Fibroblast of skin of scalp (primary cell): ENCODE measurements around the gene RAB3B.
"Not testable (repeated sequence)": the region's sequence is repeated elsewhere in the genome, so short reads cannot be mapped to it uniquely, and the experiment has no call there.

Experiments used
- DNase-seq: peaks from one replicate; pipeline ENCODE4 v3.0.0-alpha.2; 2013

RAB3B gene

DNA sequence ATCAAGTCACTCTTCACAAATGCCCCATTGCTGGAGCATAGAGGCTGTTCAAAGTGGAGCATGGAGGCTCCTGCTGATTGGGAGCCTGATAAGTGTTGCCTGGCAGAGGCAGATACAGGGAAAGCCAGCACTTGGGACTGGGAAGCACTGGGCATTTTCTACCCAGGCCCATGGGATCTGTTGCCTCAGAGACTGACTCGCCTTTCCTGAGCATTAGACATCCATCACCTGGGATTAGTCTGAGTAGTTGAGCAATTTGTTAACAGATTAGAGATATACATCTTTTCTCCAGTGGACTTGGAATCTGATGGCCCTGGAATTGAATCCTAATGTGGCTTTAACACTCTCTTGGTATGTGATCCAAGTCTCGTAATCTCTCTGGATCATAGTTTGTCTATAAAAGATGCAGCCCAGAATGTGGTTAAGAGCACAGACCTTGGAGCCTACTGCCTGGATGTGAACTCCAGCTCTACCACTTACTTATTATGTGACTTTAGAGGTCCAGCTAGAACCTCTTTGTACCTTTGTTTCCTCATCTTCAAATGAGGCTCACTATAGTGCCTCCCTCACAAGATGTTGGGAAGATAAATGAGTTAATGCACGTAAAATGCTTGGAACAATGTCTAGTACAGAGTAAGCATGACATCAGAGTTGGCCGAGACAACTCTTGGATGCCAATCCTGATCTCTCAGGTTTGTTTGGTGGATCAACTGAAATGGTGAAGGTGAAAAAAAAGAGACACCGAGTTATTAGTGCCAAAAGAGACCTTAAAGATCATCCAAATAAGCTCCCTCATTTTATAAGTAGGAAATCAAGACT lies 73.7 kb downstream of the RAB3B start:
- no peak for DNase-seq

DNA sequence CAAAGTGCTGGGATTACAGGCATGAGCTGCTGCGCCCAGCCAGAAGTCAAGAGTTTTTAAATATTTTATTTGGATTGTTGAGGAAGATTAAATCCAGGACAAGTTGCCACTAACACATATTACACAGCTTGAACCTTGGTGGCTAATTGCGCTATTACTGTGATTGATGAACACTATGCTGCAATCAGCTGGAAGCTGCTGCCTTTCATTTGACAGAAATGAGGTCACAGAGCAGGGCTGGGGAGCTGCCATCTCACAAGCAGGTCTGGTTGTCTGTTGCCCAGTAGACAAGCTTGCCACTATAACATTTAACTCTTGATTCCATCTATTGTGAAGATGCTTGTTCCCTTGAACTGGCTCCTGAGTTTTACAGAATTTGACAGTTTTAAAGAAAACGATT lies 74.5 kb downstream of the RAB3B start:
- no peak for DNase-seq

DNA sequence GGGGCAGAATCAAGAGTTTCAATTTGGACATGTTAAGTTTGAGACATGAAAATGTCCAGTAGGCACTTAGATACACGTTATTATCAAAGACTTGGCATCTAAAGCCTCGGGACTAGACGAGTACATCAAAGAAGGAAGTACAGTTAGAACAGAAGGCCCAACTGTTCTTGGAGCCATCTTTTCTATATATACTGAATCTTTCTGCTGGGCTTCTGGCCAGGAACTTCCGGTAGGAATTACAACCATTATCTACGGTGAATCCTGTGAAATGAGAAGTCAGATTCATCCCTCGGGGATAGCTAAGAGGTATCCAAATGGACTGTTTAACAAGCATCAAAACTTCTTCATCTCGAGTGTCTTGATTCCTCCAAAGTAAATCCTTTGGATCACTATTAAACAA lies 77.6 kb downstream of the RAB3B start:
- DNase-seq = no peak

DNA sequence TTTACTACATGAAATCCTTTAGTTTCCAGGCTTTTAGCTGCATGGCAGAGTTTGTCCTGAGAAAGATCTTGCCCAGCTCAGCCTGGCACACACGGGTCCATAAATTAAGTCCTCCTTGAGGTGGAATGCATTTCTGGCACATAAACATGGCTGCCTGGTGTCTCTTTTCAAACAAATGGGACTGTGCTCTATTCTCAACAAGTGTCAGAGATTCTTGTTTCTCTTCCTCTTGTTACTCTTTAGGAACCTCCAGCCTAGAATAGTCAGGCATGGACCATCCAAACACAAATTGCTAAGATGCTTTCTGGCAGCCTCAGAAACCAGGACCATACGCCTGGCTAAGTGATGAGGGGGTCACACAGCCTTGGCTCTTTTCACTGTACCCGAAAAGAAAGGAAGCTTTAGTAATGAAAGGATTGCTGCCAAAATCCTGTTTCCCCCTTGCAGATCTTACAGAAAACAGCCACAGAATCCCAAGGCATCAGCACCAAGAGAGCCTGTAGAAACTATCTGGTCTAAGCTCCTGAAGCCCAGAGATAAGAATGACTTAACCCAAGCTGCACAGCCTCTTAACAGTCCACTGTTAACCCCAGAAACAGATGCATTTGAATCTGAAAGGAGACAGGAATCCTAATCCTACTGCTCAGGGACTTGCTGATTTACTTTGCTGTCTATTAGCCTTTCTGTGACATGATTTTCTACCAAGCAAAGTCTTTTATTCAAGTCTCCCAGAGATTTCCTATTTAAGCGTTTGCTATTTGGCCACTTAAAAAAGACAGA lies 80.1 kb downstream of the RAB3B start:
- DNase-seq = no peak

DNA sequence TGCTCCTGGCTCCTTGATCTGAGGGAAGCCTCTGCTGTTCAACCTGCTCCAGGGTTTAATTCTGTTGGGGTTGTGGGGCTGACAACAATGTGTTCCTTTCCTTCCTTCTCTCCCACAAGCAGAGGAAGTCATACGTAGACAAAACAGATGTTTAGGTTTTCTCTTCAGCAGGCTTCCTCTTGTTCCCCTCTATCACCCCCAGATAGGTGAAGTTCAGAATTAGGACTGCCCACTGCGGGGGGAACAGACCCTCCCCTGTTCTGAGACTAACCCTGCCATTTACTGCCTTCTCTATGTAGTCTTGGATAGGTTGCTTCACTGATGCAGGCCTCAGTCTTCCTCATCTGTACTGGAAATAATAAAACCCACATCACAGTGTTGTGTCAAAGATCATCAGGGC lies 82.0 kb downstream of the RAB3B start:
- no peak for DNase-seq

DNA sequence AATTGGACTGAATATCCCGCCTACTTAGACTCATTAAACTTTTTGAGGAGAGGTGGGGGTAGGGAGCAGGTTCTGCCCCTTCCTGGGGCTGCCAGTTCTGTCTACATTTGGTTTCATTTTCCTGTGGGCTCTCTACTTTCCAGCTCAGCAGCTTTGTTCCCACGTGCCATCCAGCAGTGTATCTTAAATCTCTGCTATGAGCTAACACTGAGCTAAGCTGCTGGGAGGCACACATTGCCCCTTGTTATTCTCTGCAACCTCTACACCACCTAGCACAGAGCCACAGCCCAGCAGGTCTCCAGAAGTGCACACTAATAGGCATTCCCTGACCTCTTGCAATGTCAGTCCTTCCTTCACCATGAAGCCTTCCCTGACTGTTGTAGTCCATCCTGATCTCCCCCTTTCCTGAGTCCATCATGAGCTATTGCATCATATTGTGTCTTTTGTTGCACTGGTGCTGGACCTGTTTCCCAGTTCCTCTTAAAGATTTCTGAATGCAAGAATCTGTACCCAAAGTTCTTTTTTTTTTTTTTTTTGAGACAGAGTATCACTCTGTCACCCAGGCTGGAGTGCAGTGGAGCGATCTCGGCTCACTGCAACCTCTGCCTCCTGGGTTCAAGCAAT lies 83.3 kb downstream of the RAB3B start:
- DNase-seq = no peak

DNA sequence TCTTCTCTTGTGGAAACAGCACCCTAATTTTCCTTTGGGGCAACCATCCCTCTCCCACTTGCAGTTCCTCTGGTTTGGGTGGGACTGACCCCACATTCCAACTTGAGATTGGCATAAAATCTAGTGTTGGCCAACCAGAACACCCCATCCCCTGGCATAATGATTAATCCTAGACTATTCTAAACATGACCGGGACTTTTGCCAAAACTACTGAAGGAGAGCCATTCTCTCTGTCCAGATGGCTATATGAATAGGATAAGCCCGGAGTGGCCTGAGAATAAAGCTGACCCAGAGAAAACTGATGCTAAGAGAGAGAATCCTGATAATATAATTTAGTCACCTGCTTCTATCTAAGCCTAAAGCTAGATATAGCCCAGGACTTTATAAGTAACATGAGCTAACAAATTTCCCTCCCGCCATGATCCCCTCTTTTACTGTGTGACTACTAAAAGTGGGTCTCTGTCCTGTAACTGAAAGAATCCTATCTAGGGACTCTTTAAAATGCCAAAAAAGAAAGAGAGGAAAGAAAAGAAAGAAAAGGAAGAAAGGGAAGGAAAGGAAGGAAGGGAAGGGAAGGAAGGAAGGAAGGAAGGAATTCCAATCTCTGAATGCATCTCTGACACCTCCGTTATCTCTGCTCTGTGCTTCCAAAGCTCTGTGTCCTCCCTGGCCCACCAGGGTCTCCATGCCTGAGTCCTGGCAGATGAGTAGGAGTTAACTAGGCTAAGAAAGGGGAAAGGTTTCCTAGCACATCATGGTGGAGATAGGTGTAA lies 84.0 kb downstream of the RAB3B start:
- peak; percentile 61 for DNase-seq

DNA sequence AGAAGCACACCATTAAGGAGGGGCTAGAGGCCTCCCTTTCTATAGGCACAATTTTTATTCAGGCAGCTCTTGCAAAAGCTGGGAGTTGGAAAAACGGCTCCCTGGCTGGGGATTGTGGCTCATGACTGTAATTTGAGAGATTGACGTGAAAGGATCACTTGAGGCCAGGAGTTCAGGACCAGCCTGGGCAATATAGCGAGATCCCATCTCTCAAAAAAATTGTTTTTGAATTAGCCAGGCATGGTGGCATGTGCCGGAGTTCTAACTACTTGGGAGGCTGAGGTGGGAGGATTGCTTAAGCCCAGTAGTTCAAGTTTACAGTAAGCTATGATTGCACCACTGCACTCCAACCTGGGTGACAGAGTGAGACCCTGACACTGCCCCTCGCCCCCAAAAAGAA lies 88.0 kb downstream of the RAB3B start:
- DNase-seq = no peak

GRCh38 chr1:51901151-51901550 lies 89.3 kb downstream of the RAB3B start:
- no peak for DNase-seq

GRCh38 chr1:51899022-51899421 lies 91.5 kb downstream of the RAB3B start:
- no peak for DNase-seq

- DNase-seq = peak; percentile 96
These were observed 92.3 kb downstream of the RAB3B start for GRCh38 chr1:51898090-51898734.

DNA sequence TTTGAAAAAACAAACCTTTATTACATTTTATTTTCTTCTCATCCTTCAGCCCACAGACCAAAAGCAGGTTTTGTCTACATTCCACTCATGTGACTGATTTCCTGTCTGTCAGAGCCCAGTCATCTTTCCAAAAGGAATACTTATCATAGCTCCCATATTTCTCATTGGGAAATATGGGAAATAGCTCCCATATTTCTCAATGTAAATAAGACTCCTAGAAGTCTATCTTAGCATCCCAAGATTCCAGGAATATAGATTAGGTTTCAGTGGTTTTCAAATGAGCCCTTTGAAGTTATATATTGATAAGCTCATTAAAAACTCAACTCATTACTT lies 92.8 kb downstream of the RAB3B start:
- peak; percentile 98 for DNase-seq

DNA sequence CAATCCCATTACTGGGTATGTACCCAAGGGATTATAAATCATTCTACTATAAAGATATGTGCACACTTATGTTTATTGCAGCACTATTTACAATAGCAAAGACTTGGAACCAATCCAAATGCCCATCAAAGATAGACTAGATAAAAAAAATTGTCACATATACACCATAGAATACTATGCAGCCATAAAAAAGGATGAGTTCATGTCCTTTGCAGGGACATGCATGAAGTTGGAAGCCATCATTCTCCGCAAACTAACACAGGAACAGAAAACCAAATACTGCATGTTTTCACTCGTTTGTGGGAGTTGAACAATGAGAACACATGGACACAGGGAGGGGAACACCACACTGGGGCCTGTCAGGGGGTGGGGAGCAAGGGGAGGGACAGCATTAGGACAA lies 95.8 kb downstream of the RAB3B start:
- DNase-seq = not testable (repeated sequence)

- DNase-seq = peak; percentile 100
These were observed 111.7 kb downstream of the RAB3B start, which contains the start of gene NRDC for GRCh38 chr1:51878616-51879336. TSS of gene NRDC (minus strand) at chr1:51878727. CDS start at chr1:51878615, 112 bp downstream.

- no peak for DNase-seq
These were observed 112.2 kb downstream of the RAB3B start for GRCh38 chr1:51878308-51878615.

- peak; percentile 24 for DNase-seq
These were observed 112.8 kb downstream of the RAB3B start for GRCh38 chr1:51877434-51878307.

- DNase-seq = no peak
These were observed 114.7 kb downstream of the RAB3B start for GRCh38 chr1:51875836-51876235.

- no peak for DNase-seq
These were observed 115.2 kb downstream of the RAB3B start for GRCh38 chr1:51875291-51875772.

DNA sequence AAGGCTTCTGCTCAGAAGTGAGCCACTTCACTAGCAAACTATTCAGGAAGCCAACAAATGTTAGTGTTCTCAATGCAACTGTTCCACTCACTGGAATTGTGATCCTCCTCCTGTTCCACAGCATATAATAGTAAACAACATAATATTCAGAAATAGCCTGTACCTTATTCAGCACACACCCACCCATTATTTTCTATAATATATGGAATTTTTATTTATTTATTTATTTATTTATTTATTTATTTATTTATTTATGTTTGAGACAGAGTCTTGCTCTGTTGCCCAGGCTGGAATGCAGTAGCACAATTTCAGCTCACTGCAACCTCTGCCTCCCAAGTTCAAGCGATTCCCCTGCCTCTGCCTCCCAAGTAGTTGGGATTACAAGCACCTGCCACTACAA lies 117.2 kb downstream of the RAB3B start:
- DNase-seq = not testable (repeated sequence)

DNA sequence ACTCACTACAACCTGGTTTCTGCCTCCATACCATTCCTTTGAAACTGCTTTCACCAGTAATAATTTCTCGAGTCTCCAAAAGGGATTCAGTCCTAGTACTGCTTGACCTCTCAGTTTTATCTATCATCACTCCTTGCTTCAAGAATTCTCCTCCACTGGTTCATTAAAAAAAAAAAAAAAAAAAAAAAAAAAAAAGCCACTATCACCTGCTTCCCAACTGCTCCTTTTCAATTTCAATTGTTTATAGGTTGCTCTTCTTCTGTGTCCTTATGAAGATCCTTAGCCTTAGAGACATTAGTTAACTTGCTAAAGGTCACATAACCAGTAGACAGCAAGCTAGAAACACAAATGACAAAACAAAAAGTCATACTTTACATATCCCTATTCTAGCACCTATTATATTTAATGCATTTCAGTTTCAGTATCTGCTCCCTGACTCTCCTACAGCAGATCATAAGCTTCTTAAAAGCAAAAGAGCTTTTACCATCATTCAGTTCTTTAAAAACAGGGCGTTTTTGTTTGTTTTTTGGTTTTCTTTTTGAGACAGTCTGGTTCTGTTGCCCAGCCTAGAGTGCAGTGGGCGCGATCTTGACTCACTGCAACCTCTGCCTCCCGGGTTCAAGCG lies 119.0 kb downstream of the RAB3B start:
- DNase-seq = no peak
